Neural progenitor cell (in vitro differentiated cells): ENCODE results near the gene UNK. TPM values are rescaled to one million over a fixed set of nuclear protein-coding genes. Genes with fewer than 3 reads are reported as not detected.

Experiments used
- DNase-seq: peaks from one replicate; pipeline ENCODE4 v3.0.0-alpha.2; 2016; ENCODE audit warnings: low spot score
- H2AFZ ChIP-seq: fragments of 200-600 bp; sonication (generic); replicated peaks from 2 replicates; pipeline ENCODE4 v1.6.1; 2016; ENCODE audit warnings: antibody characterized with exemption
- H3F3A ChIP-seq: fragments of 200-600 bp; sonication (generic); 2 replicates; pipeline ENCODE4 v1.6.1; 2016; ENCODE audit warnings: antibody characterized with exemption, low read depth
- H3K27ac ChIP-seq: fragments of 200-600 bp; sonication (generic); 2 replicates; pipeline ENCODE4 v1.5.1; 2016; ENCODE audit warnings: mild to moderate bottlenecking
- H3K27me3 ChIP-seq: fragments of 200-600 bp; sonication (generic); 2 replicates; pipeline ENCODE4 v1.6.1; 2016; ENCODE audit warnings: mild to moderate bottlenecking, moderate library complexity
- H3K36me3 ChIP-seq: fragments of 200-600 bp; sonication (generic); 2 replicates; pipeline ENCODE4 v1.5.1; 2016
- H3K4me1 ChIP-seq: fragments of 200-600 bp; sonication (generic); 2 replicates; pipeline ENCODE4 v1.6.1; 2016; ENCODE audit warnings: mixed run types
- H3K4me2 ChIP-seq: fragments of 200-600 bp; sonication (generic); 2 replicates; pipeline ENCODE4 v1.6.1; 2016
- H3K4me3 ChIP-seq: fragments of 200-600 bp; sonication (generic); 2 replicates; pipeline ENCODE4 v1.5.1; 2016
- H3K79me2 ChIP-seq: fragments of 200-600 bp; sonication (generic); 2 replicates; pipeline ENCODE4 v1.6.1; 2016; ENCODE audit warnings: low read depth
- H3K9ac ChIP-seq: fragments of 200-600 bp; sonication (generic); 2 replicates; pipeline ENCODE4 v1.6.1; 2016
- H3K9me3 ChIP-seq: fragments of 200-600 bp; sonication (generic); 2 replicates; pipeline ENCODE4 v1.5.1; 2016; ENCODE audit warnings: low read depth
- H4K20me1 ChIP-seq: fragments of 200-600 bp; sonication (generic); 2 replicates; pipeline ENCODE4 v1.6.1; 2016; ENCODE audit warnings: low read depth
- H3K27ac Mint-ChIP-seq: 3 replicates; pipeline ENCODE4 v1.8.0; 2021; ENCODE audit warnings: mixed read lengths
- H3K27me3 Mint-ChIP-seq: 2 replicates; pipeline ENCODE4 v1.8.0; 2022; ENCODE audit warnings: low read depth, mild to moderate bottlenecking, inconsistent platforms, moderate library complexity, mixed read lengths; ENCODE audit not compliant: insufficient read depth
- H3K36me3 Mint-ChIP-seq: 3 replicates; pipeline ENCODE4 v1.8.0; 2021; ENCODE audit warnings: mixed read lengths
- H3K4me1 Mint-ChIP-seq: 3 replicates; pipeline ENCODE4 v1.8.0; 2021; ENCODE audit warnings: mixed read lengths
- H3K4me3 Mint-ChIP-seq: 3 replicates; pipeline ENCODE4 v1.8.0; 2021; ENCODE audit warnings: mild to moderate bottlenecking, moderate library complexity, mixed read lengths
- H3K9me3 Mint-ChIP-seq: 3 replicates; pipeline ENCODE4 v1.8.0; 2020; ENCODE audit warnings: mixed read lengths
- CTCF ChIP-seq: fragments of 200-600 bp; sonication (generic); IDR thresholded peaks from 2 replicates; pipeline ENCODE4 v1.5.1; 2017; ENCODE audit warnings: antibody characterized with exemption, mild to moderate bottlenecking
- EZH2 ChIP-seq: fragments of 200-600 bp; sonication (generic); IDR thresholded peaks from 2 replicates; pipeline ENCODE4 v1.6.1; 2017; ENCODE audit warnings: antibody characterized with exemption, mild to moderate bottlenecking, moderate library complexity
- EZH2phosphoT487 ChIP-seq: fragments of 200-600 bp; sonication (generic); IDR thresholded peaks from 2 replicates; pipeline ENCODE4 v1.6.1; 2017; ENCODE audit warnings: antibody characterized with exemption
- total RNA-seq: library from RNA; depleted of rRNA; stranded (reverse); fragments of >200 nt; gene quantifications from 2 replicates; pipeline ENCODE4 v1.2.3, GENCODE V29; 2015; ENCODE audit warnings: low replicate concordance

UNK gene
- total RNA-seq, 1 donor from 2014 or later = 38.5 TPM

GRCh38 chr17:75845933-75846691 is 61.5 kb downstream of the UNK start:
- no peak overlapping the region for H3K4me3 ChIP-seq
- Mint-ChIP-seq H3K4me1 (peaks cover 6% of the 10 kb centered on the region), H3K4me3 (no peak overlapping the region), H3K36me3 (peaks cover 3% of the 10 kb centered on the region), H3K27ac (peak overlapping the region; percentile 53), H3K27me3 (peaks cover 2% of the 10 kb centered on the region), H3K9me3 (no peaks in the 10 kb centered on the region)
- H3K9ac ChIP-seq = no peak overlapping the region
- no peak for TF ChIP-seq EZH2phosphoT487
- TF ChIP-seq CTCF = no peak
- TF ChIP-seq EZH2 = no peak
- no peaks in the 10 kb centered on the region for H3K36me3 ChIP-seq
- H3K4me1 ChIP-seq = no peaks in the 10 kb centered on the region
- H3K4me2 ChIP-seq = no peak overlapping the region
- H3K27ac ChIP-seq = no peak overlapping the region
- no peak overlapping the region for H2AFZ ChIP-seq
- peaks cover 6% of the 10 kb centered on the region for H4K20me1 ChIP-seq
- no peak for DNase-seq
- H3K27me3 ChIP-seq = no peaks in the 10 kb centered on the region
- no peaks in the 10 kb centered on the region for H3K9me3 ChIP-seq
- peaks cover 20% of the 10 kb centered on the region for H3F3A ChIP-seq
- H3K79me2 ChIP-seq = no peaks in the 10 kb centered on the region

- H3K4me1 ChIP-seq = no peaks in the 10 kb centered on the region
- peaks cover 2% of the 10 kb centered on the region for H3K27me3 Mint-ChIP-seq
- no peaks in the 10 kb centered on the region for H3K79me2 ChIP-seq
Observed at GRCh38 chr17:75846692-75847613, 62.3 kb downstream of the UNK start.

GRCh38 chr17:75847614-75848522 is 63.3 kb downstream of the UNK start:
- peaks cover 20% of the 10 kb centered on the region for H3F3A ChIP-seq
- H2AFZ ChIP-seq = no peak overlapping the region
- Mint-ChIP-seq H3K4me3 (peak overlapping the region; percentile 58), H3K4me1 (peaks cover 8% of the 10 kb centered on the region), H3K27ac (no peak overlapping the region), H3K9me3 (no peaks in the 10 kb centered on the region), H3K27me3 (peaks cover 2% of the 10 kb centered on the region), H3K36me3 (peaks cover 5% of the 10 kb centered on the region)
- no peaks in the 10 kb centered on the region for H3K9me3 ChIP-seq
- H3K4me1 ChIP-seq = no peaks in the 10 kb centered on the region
- H3K27me3 ChIP-seq = no peaks in the 10 kb centered on the region
- no peak for TF ChIP-seq EZH2
- TF ChIP-seq EZH2phosphoT487 = no peak
- TF ChIP-seq CTCF = no peak
- H4K20me1 ChIP-seq = peaks cover 6% of the 10 kb centered on the region
- no peak overlapping the region for H3K4me3 ChIP-seq
- no peak overlapping the region for H3K9ac ChIP-seq
- H3K79me2 ChIP-seq = peaks cover 2% of the 10 kb centered on the region
- H3K27ac ChIP-seq = no peak overlapping the region
- no peak for DNase-seq
- H3K36me3 ChIP-seq = no peaks in the 10 kb centered on the region
- H3K4me2 ChIP-seq = no peak overlapping the region

More at GRCh38 chr17:75846692-75847613, 62.3 kb downstream of the UNK start:
- DNase-seq = no peak
- no peak overlapping the region for H3K27ac ChIP-seq
- no peak overlapping the region for H2AFZ ChIP-seq
- H3K9me3 ChIP-seq = no peaks in the 10 kb centered on the region
- H3K4me1 Mint-ChIP-seq = peaks cover 6% of the 10 kb centered on the region
- H4K20me1 ChIP-seq = peaks cover 6% of the 10 kb centered on the region
- H3K4me3 Mint-ChIP-seq = no peak overlapping the region
- no peaks in the 10 kb centered on the region for H3K9me3 Mint-ChIP-seq
- H3K36me3 Mint-ChIP-seq = peaks cover 5% of the 10 kb centered on the region
- H3K9ac ChIP-seq = no peak overlapping the region
- H3K27me3 ChIP-seq = no peaks in the 10 kb centered on the region
- H3K4me3 ChIP-seq = no peak overlapping the region
- H3F3A ChIP-seq = peaks cover 20% of the 10 kb centered on the region
- no peak overlapping the region for H3K27ac Mint-ChIP-seq
- H3K4me2 ChIP-seq = no peak overlapping the region
- TF ChIP-seq EZH2 = no peak
- H3K36me3 ChIP-seq = no peaks in the 10 kb centered on the region
